Gastroesophageal sphincter (tissue), 3 donors: ENCODE data around the gene ATP12A.

Experiments used
- EP300 ChIP-seq: sonication (generic); formaldehyde crosslinking; IDR thresholded peaks from one replicate; pipeline ENCODE4 v1.6.1; 2017; ENCODE audit warnings: antibody characterized with exemption, mild to moderate bottlenecking
- POLR2A ChIP-seq, 2 donors: fragments of 450-650 bp; IDR thresholded peaks; one replicate each; pipeline ENCODE4 v1.6.1; 2017; ENCODE audit warnings: antibody characterized with exemption in 2 of 2, mild to moderate bottlenecking in 2 of 2, moderate library complexity in 1 of 2
- POLR2AphosphoS5 ChIP-seq: sonication (generic); formaldehyde crosslinking; IDR thresholded peaks from one replicate; pipeline ENCODE4 v1.6.1; 2017; ENCODE audit warnings: antibody characterized with exemption
- TF ChIP-seq, protein P1 (sequence below), 4 experiments: fragments of 200-600 bp in 2 of 4; fragments of 450-650 bp in 2 of 4; sonication (generic) in 1 of 4; IDR thresholded peaks; one replicate each; pipeline ENCODE4 v1.5.1; 2017 to 2019; ENCODE audit warnings: antibody characterized with exemption in 4 of 4, mild to moderate bottlenecking in 2 of 4, moderate library complexity in 2 of 4

DNA sequence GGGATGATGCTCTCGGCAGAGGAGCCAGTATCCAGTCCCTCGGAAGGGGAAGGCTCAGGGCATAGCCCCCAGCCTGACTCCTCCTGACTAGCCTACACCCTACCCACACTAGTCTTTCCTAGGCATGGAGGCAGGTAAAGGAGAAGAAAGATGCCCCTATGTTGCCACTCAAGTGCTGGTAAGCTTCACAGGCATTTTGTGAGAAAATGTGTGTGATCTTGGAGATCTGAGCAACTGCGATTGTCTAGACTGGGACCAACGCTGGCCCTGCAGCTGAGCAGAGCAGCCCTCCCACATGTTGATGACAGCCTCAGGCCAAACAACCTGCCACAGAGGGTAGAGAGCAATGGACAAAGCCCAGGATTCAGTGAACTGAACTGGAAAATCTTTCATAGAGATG, 11.7 kb upstream of the ATP12A start:
- TF ChIP-seq, protein P1, sequence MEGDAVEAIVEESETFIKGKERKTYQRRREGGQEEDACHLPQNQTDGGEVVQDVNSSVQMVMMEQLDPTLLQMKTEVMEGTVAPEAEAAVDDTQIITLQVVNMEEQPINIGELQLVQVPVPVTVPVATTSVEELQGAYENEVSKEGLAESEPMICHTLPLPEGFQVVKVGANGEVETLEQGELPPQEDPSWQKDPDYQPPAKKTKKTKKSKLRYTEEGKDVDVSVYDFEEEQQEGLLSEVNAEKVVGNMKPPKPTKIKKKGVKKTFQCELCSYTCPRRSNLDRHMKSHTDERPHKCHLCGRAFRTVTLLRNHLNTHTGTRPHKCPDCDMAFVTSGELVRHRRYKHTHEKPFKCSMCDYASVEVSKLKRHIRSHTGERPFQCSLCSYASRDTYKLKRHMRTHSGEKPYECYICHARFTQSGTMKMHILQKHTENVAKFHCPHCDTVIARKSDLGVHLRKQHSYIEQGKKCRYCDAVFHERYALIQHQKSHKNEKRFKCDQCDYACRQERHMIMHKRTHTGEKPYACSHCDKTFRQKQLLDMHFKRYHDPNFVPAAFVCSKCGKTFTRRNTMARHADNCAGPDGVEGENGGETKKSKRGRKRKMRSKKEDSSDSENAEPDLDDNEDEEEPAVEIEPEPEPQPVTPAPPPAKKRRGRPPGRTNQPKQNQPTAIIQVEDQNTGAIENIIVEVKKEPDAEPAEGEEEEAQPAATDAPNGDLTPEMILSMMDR (IDR thresholded peaks at IDR 0.05), result no peak
- TF ChIP-seq POLR2A (IDR thresholded peaks at IDR 0.05) (no peak), POLR2AphosphoS5 (no peak), EP300 (no peak)
